ENCODE results near the gene PSMD6. TPM values are rescaled to one million over a fixed set of nuclear protein-coding genes. Genes with fewer than 3 reads are reported as not detected.

The PSMD6 gene
- total RNA-seq, 2 donors from 2014 or later, result 54.4 to 70.3 TPM

- H3K36me3 ChIP-seq, result no peaks in the 10 kb centered on the region
- H3K4me1 ChIP-seq (ENCODE audit: control insufficient read depth in 1 of 2, low read depth in 2 of 2), result peaks cover 11 to 38% of the 10 kb centered on the region in 2 donors
- no peak overlapping the region for H3K4me3 ChIP-seq
- no peak overlapping the region for H3K27ac ChIP-seq
- no peak for DNase-seq (ENCODE audit: low spot score)
- no peak for ATAC-seq (ENCODE audit: insufficient number of reproducible peaks, low FRiP score, low read depth)
- peak; percentile 65 for TF ChIP-seq CTCF (IDR thresholded peaks at IDR 0.05)
- H3K27me3 ChIP-seq (replicated peaks; ENCODE audit: insufficient read depth), result no peaks in the 10 kb centered on the region
- no peaks in the 10 kb centered on the region for H3K9me3 ChIP-seq
These were observed 61.4 kb downstream of the PSMD6 start for GRCh38 chr3:63961891-63962290.

Other genes with a start within 250 kb of the PSMD6 start
- not detected for gene C3orf49, start 204.2 kb downstream of the PSMD6 start, total RNA-seq
- gene THOC7, start 159.7 kb downstream of the PSMD6 start, total RNA-seq, result 10 to 100 TPM; 38.0 to 68.9 TPM
- gene ATXN7, start 159.6 kb downstream of the PSMD6 start, total RNA-seq, result 10 to 100 TPM; 32.5 to 38.4 TPM
- not detected for gene SCAANT1, start 111.1 kb downstream of the PSMD6 start, total RNA-seq
- 10 to 100 TPM; 27.9 to 42.3 TPM for gene PRICKLE2, start 202.0 kb upstream of the PSMD6 start, total RNA-seq

Measured in thoracic aorta (tissue), 2 donors.